ENCODE data around the gene CENPL. TPM values are rescaled to one million over a fixed set of nuclear protein-coding genes. Genes with fewer than 3 reads are reported as not detected.
"Not testable (repeated sequence)": the region's sequence is repeated elsewhere in the genome, so short reads cannot be mapped to it uniquely, and the experiment has no call there.

Gene CENPL
- total RNA-seq, 1 donor, result 8.0 TPM

DNA sequence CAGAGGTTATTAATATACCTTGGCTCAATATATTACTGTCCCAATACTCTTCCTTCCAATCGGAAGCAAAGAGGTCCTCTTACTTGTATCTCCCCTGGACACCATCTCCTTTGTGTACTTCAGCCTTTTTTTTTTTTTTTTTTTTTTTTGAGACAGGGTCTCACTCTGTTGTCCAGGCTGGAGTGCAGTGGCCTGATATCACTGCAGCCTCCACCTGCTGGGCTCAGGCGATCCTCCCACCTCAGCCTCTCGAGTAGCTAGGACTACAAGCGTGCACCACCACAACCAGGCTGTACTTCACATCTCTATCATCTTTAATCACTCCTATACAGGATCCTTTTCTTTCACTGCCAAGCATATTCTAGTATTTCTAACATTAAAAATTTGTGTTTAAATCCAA, 3.0 kb downstream of the CENPL start:
- Histone ChIP-seq H3K27me3 (ENCODE audit: insufficient read depth, low read length) (no peaks in the 10 kb centered on the region), H3K4me3 (ENCODE audit: insufficient read depth, low read length) (no peak overlapping the region), H4K20me1 (ENCODE audit: insufficient read depth, low read length) (no peaks in the 10 kb centered on the region), H3K27ac (ENCODE audit: low read depth, low read length) (no peak overlapping the region), H3K4me1 (ENCODE audit: insufficient read depth, low read length) (peaks cover 13% of the 10 kb centered on the region), H3K9me3 (ENCODE audit: low read depth, low read length) (no peaks in the 10 kb centered on the region), H3K79me2 (ENCODE audit: insufficient read depth, low read length) (peaks cover 67% of the 10 kb centered on the region), H2AFZ (ENCODE audit: low read length) (no peak overlapping the region), H3K36me3 (ENCODE audit: insufficient read depth, low read length) (peaks cover 5% of the 10 kb centered on the region), H3K4me2 (ENCODE audit: insufficient read depth, low read length) (no peak overlapping the region)
- DNase-seq (ENCODE audit: insufficient read length, low spot score, missing footprints), result no peak
- TF ChIP-seq, protein P1, sequence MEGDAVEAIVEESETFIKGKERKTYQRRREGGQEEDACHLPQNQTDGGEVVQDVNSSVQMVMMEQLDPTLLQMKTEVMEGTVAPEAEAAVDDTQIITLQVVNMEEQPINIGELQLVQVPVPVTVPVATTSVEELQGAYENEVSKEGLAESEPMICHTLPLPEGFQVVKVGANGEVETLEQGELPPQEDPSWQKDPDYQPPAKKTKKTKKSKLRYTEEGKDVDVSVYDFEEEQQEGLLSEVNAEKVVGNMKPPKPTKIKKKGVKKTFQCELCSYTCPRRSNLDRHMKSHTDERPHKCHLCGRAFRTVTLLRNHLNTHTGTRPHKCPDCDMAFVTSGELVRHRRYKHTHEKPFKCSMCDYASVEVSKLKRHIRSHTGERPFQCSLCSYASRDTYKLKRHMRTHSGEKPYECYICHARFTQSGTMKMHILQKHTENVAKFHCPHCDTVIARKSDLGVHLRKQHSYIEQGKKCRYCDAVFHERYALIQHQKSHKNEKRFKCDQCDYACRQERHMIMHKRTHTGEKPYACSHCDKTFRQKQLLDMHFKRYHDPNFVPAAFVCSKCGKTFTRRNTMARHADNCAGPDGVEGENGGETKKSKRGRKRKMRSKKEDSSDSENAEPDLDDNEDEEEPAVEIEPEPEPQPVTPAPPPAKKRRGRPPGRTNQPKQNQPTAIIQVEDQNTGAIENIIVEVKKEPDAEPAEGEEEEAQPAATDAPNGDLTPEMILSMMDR (IDR thresholded peaks at IDR 0.05; ENCODE audit: extremely low read depth, low read depth, low read length), result no peak

DNA sequence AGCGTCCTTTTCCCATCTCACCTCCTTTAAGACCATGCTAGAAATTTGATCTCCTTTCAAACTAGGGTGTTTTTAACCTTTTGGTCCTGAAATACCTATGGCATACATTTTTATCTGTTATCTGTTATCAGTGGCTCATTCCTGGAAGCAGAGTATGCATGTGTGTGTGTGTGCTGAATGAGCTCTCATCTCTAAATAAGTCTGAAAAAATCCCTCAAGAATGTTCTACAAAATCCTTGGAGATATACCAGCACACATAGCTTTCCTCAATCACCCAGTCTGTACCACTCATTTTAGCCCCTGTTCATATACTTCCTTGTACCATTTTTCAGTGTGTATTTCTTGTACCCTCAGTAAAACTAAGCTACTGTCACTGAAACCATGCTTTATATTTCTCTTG, 6.2 kb downstream of the CENPL start:
- peaks cover 9% of the 10 kb centered on the region for H3K4me1 ChIP-seq (ENCODE audit: insufficient read depth, low read length)
- no peaks in the 10 kb centered on the region for H3K9me3 ChIP-seq (ENCODE audit: low read depth, low read length)
- DNase-seq (ENCODE audit: insufficient read length, low spot score, missing footprints), result no peak
- H3K4me2 ChIP-seq (ENCODE audit: insufficient read depth, low read length), result no peak overlapping the region
- no peaks in the 10 kb centered on the region for H4K20me1 ChIP-seq (ENCODE audit: insufficient read depth, low read length)
- TF ChIP-seq, protein P1 (IDR thresholded peaks at IDR 0.05; ENCODE audit: extremely low read depth, low read depth, low read length), result no peak
- H2AFZ ChIP-seq (ENCODE audit: low read length), result no peak overlapping the region
- no peak overlapping the region for H3K27ac ChIP-seq (ENCODE audit: low read depth, low read length)
- peaks cover 5% of the 10 kb centered on the region for H3K36me3 ChIP-seq (ENCODE audit: insufficient read depth, low read length)
- no peak overlapping the region for H3K4me3 ChIP-seq (ENCODE audit: insufficient read depth, low read length)
- no peaks in the 10 kb centered on the region for H3K27me3 ChIP-seq (ENCODE audit: insufficient read depth, low read length)
- H3K79me2 ChIP-seq (ENCODE audit: insufficient read depth, low read length), result peaks cover 84% of the 10 kb centered on the region

DNA sequence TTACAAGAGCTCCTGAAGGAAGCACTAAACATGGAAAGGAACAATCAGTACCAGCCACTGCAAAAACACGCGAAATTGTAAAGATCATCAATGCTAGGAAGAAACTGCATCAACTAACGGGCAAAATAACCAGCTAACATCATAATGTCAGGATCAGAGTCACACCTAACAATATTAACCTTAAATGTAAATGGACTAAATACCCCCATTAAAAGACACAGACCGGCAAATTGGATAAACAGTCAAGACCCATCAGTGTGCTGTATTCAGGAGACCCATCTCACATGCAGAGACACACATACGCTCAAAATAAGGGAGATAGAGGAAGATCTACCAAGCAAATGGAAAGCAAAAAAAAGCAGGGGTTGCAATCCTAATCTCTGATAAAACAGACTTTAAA, 11.0 kb downstream of the CENPL start:
- not testable (repeated sequence) for H3K4me1 ChIP-seq (ENCODE audit: insufficient read depth, low read length); H2AFZ ChIP-seq (ENCODE audit: low read length); H4K20me1 ChIP-seq (ENCODE audit: insufficient read depth, low read length); H3K4me2 ChIP-seq (ENCODE audit: insufficient read depth, low read length); H3K36me3 ChIP-seq (ENCODE audit: insufficient read depth, low read length); H3K27ac ChIP-seq (ENCODE audit: low read depth, low read length); H3K9me3 ChIP-seq (ENCODE audit: low read depth, low read length); H3K27me3 ChIP-seq (ENCODE audit: insufficient read depth, low read length); DNase-seq (ENCODE audit: insufficient read length, low spot score, missing footprints); H3K4me3 ChIP-seq (ENCODE audit: insufficient read depth, low read length)
- H3K79me2 ChIP-seq (ENCODE audit: insufficient read depth, low read length), result peaks cover 62% of the 10 kb centered on the region

DNA sequence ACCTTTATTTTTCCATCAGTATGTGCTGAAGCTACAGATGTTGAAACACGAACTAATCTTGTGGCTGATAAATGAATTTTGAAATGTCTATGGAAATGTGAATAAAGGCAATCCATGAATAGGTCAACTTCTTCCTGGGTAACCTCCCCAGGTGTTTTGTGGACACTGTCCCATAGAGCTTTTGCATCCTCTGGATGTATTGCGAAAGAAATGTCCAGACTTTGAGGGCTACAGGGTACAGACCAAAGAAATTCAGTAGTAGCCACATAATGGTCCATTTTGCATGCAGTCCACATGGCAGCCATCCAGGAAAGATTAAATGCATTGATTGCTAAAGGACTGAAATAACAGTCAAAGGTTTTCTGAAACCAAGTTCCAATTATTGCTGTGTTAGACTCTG, 21.7 kb downstream of the CENPL start:
- H4K20me1 ChIP-seq (ENCODE audit: insufficient read depth, low read length), result no peaks in the 10 kb centered on the region
- no peaks in the 10 kb centered on the region for H3K9me3 ChIP-seq (ENCODE audit: low read depth, low read length)
- no peak overlapping the region for H3K27ac ChIP-seq (ENCODE audit: low read depth, low read length)
- no peaks in the 10 kb centered on the region for H3K27me3 ChIP-seq (ENCODE audit: insufficient read depth, low read length)
- TF ChIP-seq, protein P1 (IDR thresholded peaks at IDR 0.05; ENCODE audit: extremely low read depth, low read depth, low read length), result no peak
- H3K79me2 ChIP-seq (ENCODE audit: insufficient read depth, low read length), result peaks cover 4% of the 10 kb centered on the region
- no peak overlapping the region for H3K4me3 ChIP-seq (ENCODE audit: insufficient read depth, low read length)
- H3K4me1 ChIP-seq (ENCODE audit: insufficient read depth, low read length), result no peaks in the 10 kb centered on the region
- peaks cover 31% of the 10 kb centered on the region for H3K36me3 ChIP-seq (ENCODE audit: insufficient read depth, low read length)
- H3K4me2 ChIP-seq (ENCODE audit: insufficient read depth, low read length), result no peak overlapping the region
- no peak overlapping the region for H2AFZ ChIP-seq (ENCODE audit: low read length)
- no peak for DNase-seq (ENCODE audit: insufficient read length, low spot score, missing footprints)

DNA sequence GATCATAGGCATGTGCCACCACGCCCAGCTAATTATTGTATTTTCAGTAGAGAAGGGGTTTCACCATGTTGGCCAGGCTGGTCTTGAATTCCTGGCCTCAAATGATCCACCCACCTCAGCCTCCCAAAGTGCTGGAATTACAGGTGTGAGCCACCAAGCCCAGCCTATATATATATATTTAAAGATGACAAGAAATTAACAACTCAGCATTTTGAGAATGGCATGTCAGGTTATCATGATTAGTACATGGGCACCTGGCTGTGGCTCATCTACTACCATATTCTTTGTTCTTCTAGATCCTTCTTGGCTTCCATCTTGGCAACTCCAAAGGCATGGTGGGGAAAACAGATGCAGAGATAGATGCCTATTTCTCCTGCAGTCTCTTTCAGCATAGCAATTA, 24.7 kb downstream of the CENPL start:
- DNase-seq (ENCODE audit: insufficient read length, low spot score, missing footprints); H3K4me3 ChIP-seq (ENCODE audit: insufficient read depth, low read length): not testable (repeated sequence)

More for the DNA sequence above, 24.7 kb downstream of the CENPL start:
- H3K27me3 ChIP-seq (ENCODE audit: insufficient read depth, low read length); H3K27ac ChIP-seq (ENCODE audit: low read depth, low read length); H2AFZ ChIP-seq (ENCODE audit: low read length); H3K79me2 ChIP-seq (ENCODE audit: insufficient read depth, low read length); H3K4me1 ChIP-seq (ENCODE audit: insufficient read depth, low read length); H4K20me1 ChIP-seq (ENCODE audit: insufficient read depth, low read length); H3K4me2 ChIP-seq (ENCODE audit: insufficient read depth, low read length); H3K9me3 ChIP-seq (ENCODE audit: low read depth, low read length): not testable (repeated sequence)
- H3K36me3 ChIP-seq (ENCODE audit: insufficient read depth, low read length), result peaks cover 12% of the 10 kb centered on the region
